Left cardiac atrium (tissue), 4 donors: ENCODE measurements around the gene AKR7A2. TPM values are rescaled to one million over a fixed set of nuclear protein-coding genes. Genes with fewer than 3 reads are reported as not detected.
"Not testable (repeated sequence)": the region's sequence is repeated elsewhere in the genome, so short reads cannot be mapped to it uniquely, and the experiment has no call there.

Experiments
- ATAC-seq, 2 donors: fragments of 200-7000 bp; cut with Tn5 transposase; one replicate each; pipeline ENCODE4 v1.9.1; 2020; ENCODE audit warnings: mild to moderate bottlenecking in 2 of 2, moderate library complexity in 2 of 2
- DNase-seq: peaks from one replicate; pipeline ENCODE4 v3.0.0-alpha.2; 2020
- intact Hi-C, 2 donors: fragments of 100-400 bp; cut with DNase I; formaldehyde crosslinking; loops; one replicate each; pipeline versions ENCODE4 v1.14.1 to v1.15.1; 2022 to 2023
- total RNA-seq, 2 donors: library from RNA; stranded (reverse); fragmentation: NEBNext Ultra II Directional; extraction: Animal tissue kit (Norgen Biotek cat#: 25700); gene quantifications; one replicate each; pipeline ENCODE4 v1.2.1, GENCODE V29; 2021
- donor health status: DM: no; HTN: yes; CAD: no.
- donor health status: DM: no; HTN: yes; CAD: no; lungs with severe emphysema.
- donor health status: DM: yes; HTN: yes; CAD: no.
- donor health status: Dilated cardiomyopathy.

Gene AKR7A2
- total RNA-seq, 2 donors from 2014 or later: 31.3 to 32.9 TPM

- DNase-seq (no peak), ATAC-seq (peak in 1 of 2 donors; percentile 2)
- intact Hi-C loops: no loop called here
Observed at GRCh38 chr1:19310720-19311502, 1.0 kb downstream of the AKR7A2 start.

DNA sequence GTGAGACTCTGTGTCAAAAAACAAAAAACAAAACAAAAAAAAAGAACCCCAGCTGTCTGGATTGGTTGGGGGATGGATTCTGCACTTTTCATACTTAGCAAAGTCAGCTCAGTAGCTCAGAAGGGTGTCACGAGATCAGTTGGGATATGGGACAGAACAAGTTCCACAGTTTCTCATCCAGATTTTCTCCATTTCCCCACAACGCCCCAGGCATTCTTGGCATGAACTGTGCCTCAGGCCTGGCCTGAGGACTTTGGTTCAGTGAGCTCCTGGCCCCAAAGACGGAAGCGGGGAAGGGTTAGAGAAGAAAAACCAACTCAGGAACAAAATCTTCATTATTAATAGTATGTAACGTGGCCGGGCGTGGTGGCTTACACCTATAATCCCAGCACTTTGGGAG is 1.9 kb downstream of the AKR7A2 start:
- intact Hi-C loops: no loop called here
- DNase-seq (no peak), ATAC-seq (no peak)

- ATAC-seq: no peak
- intact Hi-C loops: no loop called here
- DNase-seq: no peak
Observed at GRCh38 chr1:19309123-19309813, 2.7 kb downstream of the AKR7A2 start.

GRCh38 chr1:19308509-19308907 is 3.4 kb downstream of the AKR7A2 start:
- intact Hi-C loops: no loop called here
- no peak for ATAC-seq

DNA sequence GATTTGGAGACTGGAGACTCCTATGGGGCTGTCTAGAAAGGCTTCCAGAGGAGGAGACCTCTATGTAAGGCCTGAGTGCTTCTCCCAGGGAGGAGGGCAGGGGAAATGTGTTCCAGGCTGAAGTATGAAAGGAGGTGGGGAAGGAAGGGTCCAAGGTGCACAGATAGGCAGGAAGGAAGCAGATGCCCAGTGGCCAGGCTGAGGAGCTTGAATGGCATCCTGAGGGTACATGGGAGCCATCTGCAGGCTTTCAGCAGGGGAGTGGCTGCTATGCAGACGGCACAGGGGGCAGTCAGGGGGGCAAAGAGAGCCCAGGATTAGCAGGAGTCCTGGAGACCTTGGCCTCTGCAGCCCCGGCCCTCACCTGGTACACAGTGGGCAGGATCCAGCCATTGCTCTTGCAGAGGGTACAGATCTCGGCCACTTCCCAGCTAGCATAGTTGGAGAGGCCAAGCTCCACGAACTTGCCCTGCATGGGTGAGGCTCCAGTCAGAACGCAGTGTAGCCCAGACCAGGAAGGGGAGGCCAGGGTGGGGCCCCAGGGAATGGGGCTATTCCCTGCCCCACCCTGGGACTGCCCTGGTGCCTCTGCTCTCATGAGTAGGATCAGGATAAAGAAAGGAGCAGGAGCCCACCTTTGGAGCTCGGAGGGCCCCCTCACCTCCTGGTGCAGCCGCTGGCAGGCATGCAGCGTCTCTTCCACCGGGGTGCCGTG is 4.0 kb downstream of the AKR7A2 start:
- ATAC-seq (no peak), DNase-seq (no peak)
- intact Hi-C loops: no loop called here

More at GRCh38 chr1:19308509-19308907, 3.4 kb downstream of the AKR7A2 start:
- no peak for DNase-seq

DNA sequence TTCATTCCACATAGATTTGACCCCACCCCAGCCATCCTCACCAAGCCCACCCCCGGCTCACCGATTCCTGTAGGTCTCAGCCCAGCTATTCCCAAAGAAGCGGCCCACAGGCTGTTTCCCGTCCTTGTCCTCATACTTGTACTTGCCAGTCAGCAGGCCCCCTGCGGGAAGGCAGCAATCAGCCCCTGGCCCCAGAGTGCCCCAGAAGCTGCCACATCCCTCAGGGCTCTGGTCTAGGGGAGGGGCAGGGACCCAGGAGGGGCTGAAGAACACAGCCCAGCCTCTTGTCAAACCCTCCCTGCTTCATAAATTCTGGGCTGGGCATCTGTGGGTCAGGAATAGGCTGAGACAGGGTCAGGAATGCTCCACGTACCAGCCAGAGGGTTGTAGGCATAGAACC is 5.0 kb downstream of the AKR7A2 start:
- ATAC-seq (no peak), DNase-seq (no peak)
- intact Hi-C loops: no loop called here

DNA sequence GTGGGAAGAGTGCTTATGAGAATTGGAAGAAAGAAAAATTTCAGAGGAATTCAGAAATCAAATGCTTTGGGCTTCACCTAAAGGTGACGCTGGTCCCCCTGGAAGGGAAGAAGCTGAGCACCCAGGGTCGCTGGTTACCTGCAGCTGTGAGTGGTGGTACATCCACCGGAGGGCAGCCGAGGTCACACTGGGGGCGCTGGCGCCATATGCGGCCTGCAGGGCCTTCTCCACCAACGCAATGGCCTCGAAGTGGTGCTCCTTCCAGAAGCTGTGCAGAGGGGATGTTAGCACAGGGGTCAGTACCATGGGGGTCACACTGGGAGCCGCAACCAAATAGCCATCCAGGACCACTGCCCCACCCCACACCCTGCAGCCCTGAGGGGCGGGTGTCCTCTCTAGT is 6.1 kb downstream of the AKR7A2 start:
- intact Hi-C loops: no loop called here
- ATAC-seq: no peak
- no peak for DNase-seq

DNA sequence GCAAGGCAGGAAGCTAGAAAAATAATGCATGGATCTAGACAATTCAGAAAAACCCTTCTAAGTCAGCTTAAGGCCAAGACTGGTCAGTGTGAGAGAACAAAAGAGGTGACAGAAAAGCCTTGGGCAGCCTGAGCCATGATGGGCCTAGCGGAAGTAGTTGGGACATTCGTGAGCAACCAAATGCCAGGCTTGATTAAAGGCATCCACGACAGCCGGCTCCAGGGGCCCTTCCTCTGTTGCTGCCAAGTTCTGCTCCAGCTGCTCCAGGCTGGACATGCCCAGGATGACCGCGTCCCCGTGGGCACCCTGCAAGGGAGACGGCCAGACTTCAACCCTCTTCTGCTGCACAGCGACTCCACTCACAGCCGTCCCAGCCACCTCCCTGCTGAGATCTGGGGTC is 7.9 kb downstream of the AKR7A2 start:
- ATAC-seq, intact Hi-C loops, DNase-seq: not testable (repeated sequence)

- ATAC-seq (no peak), DNase-seq (no peak)
- intact Hi-C loops: no loop called here
Observed at GRCh38 chr1:19300211-19300610, 11.7 kb downstream of the AKR7A2 start.

DNA sequence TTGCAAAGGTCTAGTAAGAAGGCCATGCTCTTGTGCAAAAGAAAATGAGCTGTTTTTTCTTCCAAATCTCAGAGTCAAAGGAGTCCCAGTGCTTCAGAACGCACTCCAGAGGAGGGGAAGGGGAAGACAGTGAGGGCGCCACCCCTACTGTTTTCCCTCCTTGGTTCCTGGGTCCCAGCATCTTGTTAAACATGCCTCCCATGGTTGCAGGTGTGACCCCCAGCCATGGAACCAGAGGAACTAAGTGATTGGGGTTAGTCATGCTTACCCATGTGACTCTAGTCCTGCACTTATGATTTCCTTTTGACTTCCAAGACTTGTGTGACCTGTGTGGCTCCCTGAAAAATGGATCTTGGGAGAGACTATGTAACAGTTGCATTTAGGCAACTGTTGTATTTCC is 17.3 kb downstream of the AKR7A2 start:
- intact Hi-C loops: no loop called here
- ATAC-seq: no peak
- DNase-seq: no peak

GRCh38 chr1:19289244-19289643 is 22.7 kb downstream of the AKR7A2 start:
- ATAC-seq (peak; percentile 36 to 39), DNase-seq (no peak)
- intact Hi-C loops: no loop called here

GRCh38 chr1:19288324-19289241 is 23.4 kb downstream of the AKR7A2 start, which contains the start of gene AKR7A3:
AKR7A3 (minus strand) TSS chr1:19288770; CDS start chr1:19288709, 61 bp downstream.
- ATAC-seq (peak; percentile 89 to 93), DNase-seq (peak; percentile 67)
- intact Hi-C loops: not testable (repeated sequence)

- ATAC-seq (no peak), DNase-seq (no peak)
- intact Hi-C loops: no loop called here
Observed at GRCh38 chr1:19287436-19288185, 24.3 kb downstream of the AKR7A2 start.

GRCh38 chr1:19285807-19286206 is 26.1 kb downstream of the AKR7A2 start:
- intact Hi-C loops, ATAC-seq, DNase-seq: not testable (repeated sequence)

DNA sequence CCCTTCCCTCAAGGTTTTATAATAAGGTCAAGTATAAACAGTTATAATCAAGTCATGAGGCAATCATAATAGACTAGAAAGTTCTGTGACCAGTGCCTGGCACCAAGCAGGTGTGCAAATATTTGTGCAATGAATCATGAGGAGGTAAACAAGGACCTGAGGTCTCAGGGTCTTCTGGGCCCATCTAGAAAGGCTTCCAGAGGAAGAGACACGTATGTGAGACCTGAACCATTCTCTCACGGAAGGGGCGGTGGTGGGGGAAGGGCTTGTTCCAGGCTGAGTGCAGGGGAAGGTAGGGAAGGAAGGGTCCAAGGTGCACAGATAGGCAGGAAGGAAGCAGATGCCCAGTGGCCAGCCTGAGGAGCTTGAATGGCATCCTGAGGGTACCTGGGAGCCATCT is 26.6 kb downstream of the AKR7A2 start:
- DNase-seq, intact Hi-C loops, ATAC-seq: not testable (repeated sequence)

- no peak for ATAC-seq
- intact Hi-C loops: no loop called here
- DNase-seq: no peak
Observed at GRCh38 chr1:19284881-19285280, 27.1 kb downstream of the AKR7A2 start.

GRCh38 chr1:19283891-19284290 is 28.1 kb downstream of the AKR7A2 start:
- ATAC-seq (no peak), DNase-seq (no peak)
- intact Hi-C loops: no loop called here

DNA sequence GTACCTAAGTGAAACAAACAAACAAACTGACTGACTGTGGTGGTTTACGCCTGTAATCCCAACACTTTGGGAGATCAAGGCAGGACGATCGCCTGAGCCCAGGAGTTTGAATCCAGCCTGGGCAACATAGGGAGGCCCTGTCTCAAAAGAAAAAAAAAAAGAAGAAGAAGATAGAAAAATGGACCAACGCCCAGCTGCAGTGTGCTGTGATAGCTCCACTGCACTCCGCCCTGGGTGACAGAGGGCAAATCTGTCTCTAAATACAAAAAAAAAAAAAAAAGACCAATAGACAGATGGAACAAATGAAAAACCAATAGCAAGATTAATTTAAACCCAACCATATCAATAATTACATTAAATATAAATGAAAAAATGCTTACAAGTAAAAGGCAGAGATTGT is 37.3 kb downstream of the AKR7A2 start:
- DNase-seq (no peak), ATAC-seq (no peak)
- intact Hi-C loops: no loop called here
